Suprapubic skin (tissue), 4 donors: ENCODE results near the gene CD209. TPM values are rescaled to one million over a fixed set of nuclear protein-coding genes. Genes with fewer than 3 reads are reported as not detected.

Experiments
- DNase-seq, 2 donors: peaks; one replicate each; pipeline ENCODE4 v3.0.0-alpha.2; 2019; ENCODE audit warnings: low spot score in 2 of 2
- H3K27ac ChIP-seq: fragments of 200-600 bp; sonication (generic); one replicate; pipeline ENCODE4 v1.5.1; 2019
- H3K27me3 ChIP-seq: fragments of 200-600 bp; sonication (generic); one replicate; pipeline ENCODE4 v1.5.1; 2019
- H3K36me3 ChIP-seq: fragments of 200-600 bp; sonication (generic); one replicate; pipeline ENCODE4 v1.5.1; 2019
- H3K4me1 ChIP-seq: fragments of 200-600 bp; sonication (generic); one replicate; pipeline ENCODE4 v1.5.1; 2019
- H3K4me3 ChIP-seq: fragments of 200-600 bp; sonication (generic); one replicate; pipeline ENCODE4 v1.5.1; 2019; ENCODE audit warnings: mild to moderate bottlenecking
- H3K9me3 ChIP-seq: fragments of 200-600 bp; sonication (generic); one replicate; pipeline ENCODE4 v1.5.1; 2019
- CTCF ChIP-seq, 2 donors: fragments of 200-600 bp in 1 of 2; fragments of 450-650 bp in 1 of 2; sonication (generic) in 1 of 2; IDR thresholded peaks; one replicate each; pipeline ENCODE4 v1.5.1; 2016 to 2019; ENCODE audit warnings: antibody characterized with exemption in 2 of 2, mild to moderate bottlenecking in 1 of 2, moderate library complexity in 1 of 2
- EP300 ChIP-seq: sonication (generic); formaldehyde crosslinking; IDR thresholded peaks from one replicate; pipeline ENCODE4 v1.6.1; 2017; ENCODE audit warnings: antibody characterized with exemption
- POLR2A ChIP-seq, 2 donors: fragments of 450-650 bp; IDR thresholded peaks; one replicate each; pipeline ENCODE4 v1.6.1; 2017; ENCODE audit warnings: antibody characterized with exemption in 2 of 2, mild to moderate bottlenecking in 2 of 2, moderate library complexity in 2 of 2
- POLR2AphosphoS5 ChIP-seq, 3 donors: sonication (generic); formaldehyde crosslinking; IDR thresholded peaks; one replicate each; pipeline ENCODE4 v1.6.1; 2017; ENCODE audit warnings: antibody characterized with exemption in 3 of 3
- WGBS: methylation state at CpG from one replicate; pipeline ENCODE4 v1.1.5; 2018; 5-methylcytosine and 5-hydroxymethylcytosine counted together
- total RNA-seq, 4 donors: library from RNA; depleted of rRNA; stranded (reverse); fragments of >200 nt; gene quantifications; one replicate each; pipeline ENCODE4 v1.1.0, GENCODE V29; 2016

CD209 gene
- total RNA-seq, 4 donors from 2014 or later: 0.16 to 1.6 (median 0.50) TPM

GRCh38 chr19:7740682-7741054, 6.7 kb downstream of the CD209 start:
- no peak for TF ChIP-seq CTCF (IDR thresholded peaks at IDR 0.05)
- TF ChIP-seq POLR2A (IDR thresholded peaks at IDR 0.05): no peak
- TF ChIP-seq POLR2AphosphoS5 (IDR thresholded peaks at IDR 0.05): no peak
- TF ChIP-seq EP300: no peak
- Histone ChIP-seq H3K27me3 (peaks cover 26% of the 10 kb centered on the region), H3K27ac (no peak overlapping the region), H3K4me3 (no peak overlapping the region), H3K36me3 (no peaks in the 10 kb centered on the region), H3K4me1 (no peaks in the 10 kb centered on the region), H3K9me3 (no peaks in the 10 kb centered on the region)
- 73% methylated on average over 6 of the region's 6 CpGs for WGBS
- DNase-seq: no peak

- no peaks in the 10 kb centered on the region for H3K4me1 ChIP-seq
Observed at GRCh38 chr19:7739801-7740681, 7.3 kb downstream of the CD209 start.

GRCh38 chr19:7739211-7739755, 8.1 kb downstream of the CD209 start:
- 60% methylated on average over 2 of the region's 2 CpGs for WGBS
- TF ChIP-seq CTCF (IDR thresholded peaks at IDR 0.05) (no peak), POLR2AphosphoS5 (IDR thresholded peaks at IDR 0.05) (no peak), POLR2A (IDR thresholded peaks at IDR 0.05) (no peak), EP300 (no peak)
- DNase-seq: no peak
- Histone ChIP-seq H3K27ac (no peak overlapping the region), H3K4me3 (no peak overlapping the region), H3K9me3 (no peaks in the 10 kb centered on the region), H3K36me3 (no peaks in the 10 kb centered on the region), H3K4me1 (no peaks in the 10 kb centered on the region), H3K27me3 (peaks cover 26% of the 10 kb centered on the region)

More at GRCh38 chr19:7739801-7740681, 7.3 kb downstream of the CD209 start:
- no peaks in the 10 kb centered on the region for H3K36me3 ChIP-seq
- no peak for DNase-seq
- H3K27ac ChIP-seq: no peak overlapping the region
- H3K4me3 ChIP-seq: no peak overlapping the region
- WGBS: 80% methylated on average over 19 of the region's 19 CpGs
- no peak for TF ChIP-seq CTCF (IDR thresholded peaks at IDR 0.05)
- no peak for TF ChIP-seq POLR2AphosphoS5 (IDR thresholded peaks at IDR 0.05)
- no peak for TF ChIP-seq POLR2A (IDR thresholded peaks at IDR 0.05)
- TF ChIP-seq EP300: no peak
- peaks cover 26% of the 10 kb centered on the region for H3K27me3 ChIP-seq
- H3K9me3 ChIP-seq: no peaks in the 10 kb centered on the region

- no peak overlapping the region for H3K27ac ChIP-seq
- no peak for DNase-seq
- H3K4me1 ChIP-seq: no peaks in the 10 kb centered on the region
- peaks cover 18% of the 10 kb centered on the region for H3K27me3 ChIP-seq
- no peaks in the 10 kb centered on the region for H3K9me3 ChIP-seq
- H3K36me3 ChIP-seq: no peaks in the 10 kb centered on the region
- no peak for TF ChIP-seq POLR2AphosphoS5 (IDR thresholded peaks at IDR 0.05)
- TF ChIP-seq POLR2A (IDR thresholded peaks at IDR 0.05): no peak
- TF ChIP-seq EP300: no peak
- TF ChIP-seq CTCF (IDR thresholded peaks at IDR 0.05): no peak
- 84% methylated on average over 7 of the region's 7 CpGs for WGBS
- no peak overlapping the region for H3K4me3 ChIP-seq
Observed at GRCh38 chr19:7738023-7738422, 9.3 kb downstream of the CD209 start.

- TF ChIP-seq POLR2A (IDR thresholded peaks at IDR 0.05) (no peak), POLR2AphosphoS5 (IDR thresholded peaks at IDR 0.05) (no peak), EP300 (no peak), CTCF (IDR thresholded peaks at IDR 0.05) (no peak)
- no peaks in the 10 kb centered on the region for H3K36me3 ChIP-seq
Observed at GRCh38 chr19:7737215-7737614, 10.1 kb downstream of the CD209 start.

More at GRCh38 chr19:7737215-7737614, 10.1 kb downstream of the CD209 start:
- no peak overlapping the region for H3K27ac ChIP-seq
- no peak for DNase-seq
- no peak overlapping the region for H3K4me3 ChIP-seq
- no peaks in the 10 kb centered on the region for H3K4me1 ChIP-seq
- no peaks in the 10 kb centered on the region for H3K9me3 ChIP-seq
- WGBS: 88% methylated on average over 11 of the region's 11 CpGs
- peaks cover 20% of the 10 kb centered on the region for H3K27me3 ChIP-seq
